ENCODE measurements around the gene SYN1. TPM values are rescaled to one million over a fixed set of nuclear protein-coding genes. Genes with fewer than 3 reads are reported as not detected.

The SYN1 gene
- polyA plus RNA-seq, 1 donor from 2014 or later, result 4.3 TPM

GRCh38 chrX:47573341-47574075 lies 46.1 kb downstream of the SYN1 start:
- Histone ChIP-seq H4K20me1 (ENCODE audit: insufficient read depth) (no peaks in the 10 kb centered on the region), H3K4me3 (ENCODE audit: low read length) (no peak overlapping the region), H3K9me2 (ENCODE audit: insufficient read depth, low read length) (no peaks in the 10 kb centered on the region), H3K9me3 (ENCODE audit: low read length) (no peaks in the 10 kb centered on the region), H3K9ac (ENCODE audit: low read length) (no peak overlapping the region), H3K4me2 (ENCODE audit: low read length) (no peak overlapping the region), H3K27me3 (ENCODE audit: insufficient read depth, low read depth, low read length) (no peaks in the 10 kb centered on the region), H3F3A (ENCODE audit: insufficient read depth, low read length, poor library complexity, severe bottlenecking) (no peaks in the 10 kb centered on the region), H2AFZ (ENCODE audit: low read depth, low read length) (no peak overlapping the region), H3K79me2 (replicated peaks; ENCODE audit: insufficient read depth, low read length) (no peaks in the 10 kb centered on the region), H3K27ac (ENCODE audit: low read length) (no peak overlapping the region), H3K36me3 (ENCODE audit: insufficient read depth, low read length) (no peaks in the 10 kb centered on the region)
- TF ChIP-seq, protein P1, sequence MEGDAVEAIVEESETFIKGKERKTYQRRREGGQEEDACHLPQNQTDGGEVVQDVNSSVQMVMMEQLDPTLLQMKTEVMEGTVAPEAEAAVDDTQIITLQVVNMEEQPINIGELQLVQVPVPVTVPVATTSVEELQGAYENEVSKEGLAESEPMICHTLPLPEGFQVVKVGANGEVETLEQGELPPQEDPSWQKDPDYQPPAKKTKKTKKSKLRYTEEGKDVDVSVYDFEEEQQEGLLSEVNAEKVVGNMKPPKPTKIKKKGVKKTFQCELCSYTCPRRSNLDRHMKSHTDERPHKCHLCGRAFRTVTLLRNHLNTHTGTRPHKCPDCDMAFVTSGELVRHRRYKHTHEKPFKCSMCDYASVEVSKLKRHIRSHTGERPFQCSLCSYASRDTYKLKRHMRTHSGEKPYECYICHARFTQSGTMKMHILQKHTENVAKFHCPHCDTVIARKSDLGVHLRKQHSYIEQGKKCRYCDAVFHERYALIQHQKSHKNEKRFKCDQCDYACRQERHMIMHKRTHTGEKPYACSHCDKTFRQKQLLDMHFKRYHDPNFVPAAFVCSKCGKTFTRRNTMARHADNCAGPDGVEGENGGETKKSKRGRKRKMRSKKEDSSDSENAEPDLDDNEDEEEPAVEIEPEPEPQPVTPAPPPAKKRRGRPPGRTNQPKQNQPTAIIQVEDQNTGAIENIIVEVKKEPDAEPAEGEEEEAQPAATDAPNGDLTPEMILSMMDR (IDR thresholded peaks at IDR 0.05; ENCODE audit: poor library complexity, severe bottlenecking), result no peak
- TF ChIP-seq POLR2AphosphoS5 (IDR thresholded peaks at IDR 0.05), result no peak

GRCh38 chrX:47572773-47573340 lies 46.8 kb downstream of the SYN1 start:
- Histone ChIP-seq H3K4me2 (ENCODE audit: low read length) (no peak overlapping the region), H3K27ac (ENCODE audit: low read length) (no peak overlapping the region), H3K4me3 (ENCODE audit: low read length) (no peak overlapping the region), H3K9me3 (ENCODE audit: low read length) (no peaks in the 10 kb centered on the region), H3K9ac (ENCODE audit: low read length) (no peak overlapping the region), H3K9me2 (ENCODE audit: insufficient read depth, low read length) (no peaks in the 10 kb centered on the region), H3K27me3 (ENCODE audit: insufficient read depth, low read depth, low read length) (no peaks in the 10 kb centered on the region), H3K79me2 (replicated peaks; ENCODE audit: insufficient read depth, low read length) (no peaks in the 10 kb centered on the region), H3F3A (ENCODE audit: insufficient read depth, low read length, poor library complexity, severe bottlenecking) (no peaks in the 10 kb centered on the region), H4K20me1 (ENCODE audit: insufficient read depth) (no peaks in the 10 kb centered on the region), H2AFZ (ENCODE audit: low read depth, low read length) (no peak overlapping the region), H3K36me3 (ENCODE audit: insufficient read depth, low read length) (no peaks in the 10 kb centered on the region)
- no peak for TF ChIP-seq EZH2 (IDR thresholded peaks at IDR 0.05; ENCODE audit: borderline replicate concordance, insufficient read depth, low read length, poor library complexity, severe bottlenecking)

- H3K27ac ChIP-seq (ENCODE audit: low read length), result no peak overlapping the region
- TF ChIP-seq, protein P2, sequence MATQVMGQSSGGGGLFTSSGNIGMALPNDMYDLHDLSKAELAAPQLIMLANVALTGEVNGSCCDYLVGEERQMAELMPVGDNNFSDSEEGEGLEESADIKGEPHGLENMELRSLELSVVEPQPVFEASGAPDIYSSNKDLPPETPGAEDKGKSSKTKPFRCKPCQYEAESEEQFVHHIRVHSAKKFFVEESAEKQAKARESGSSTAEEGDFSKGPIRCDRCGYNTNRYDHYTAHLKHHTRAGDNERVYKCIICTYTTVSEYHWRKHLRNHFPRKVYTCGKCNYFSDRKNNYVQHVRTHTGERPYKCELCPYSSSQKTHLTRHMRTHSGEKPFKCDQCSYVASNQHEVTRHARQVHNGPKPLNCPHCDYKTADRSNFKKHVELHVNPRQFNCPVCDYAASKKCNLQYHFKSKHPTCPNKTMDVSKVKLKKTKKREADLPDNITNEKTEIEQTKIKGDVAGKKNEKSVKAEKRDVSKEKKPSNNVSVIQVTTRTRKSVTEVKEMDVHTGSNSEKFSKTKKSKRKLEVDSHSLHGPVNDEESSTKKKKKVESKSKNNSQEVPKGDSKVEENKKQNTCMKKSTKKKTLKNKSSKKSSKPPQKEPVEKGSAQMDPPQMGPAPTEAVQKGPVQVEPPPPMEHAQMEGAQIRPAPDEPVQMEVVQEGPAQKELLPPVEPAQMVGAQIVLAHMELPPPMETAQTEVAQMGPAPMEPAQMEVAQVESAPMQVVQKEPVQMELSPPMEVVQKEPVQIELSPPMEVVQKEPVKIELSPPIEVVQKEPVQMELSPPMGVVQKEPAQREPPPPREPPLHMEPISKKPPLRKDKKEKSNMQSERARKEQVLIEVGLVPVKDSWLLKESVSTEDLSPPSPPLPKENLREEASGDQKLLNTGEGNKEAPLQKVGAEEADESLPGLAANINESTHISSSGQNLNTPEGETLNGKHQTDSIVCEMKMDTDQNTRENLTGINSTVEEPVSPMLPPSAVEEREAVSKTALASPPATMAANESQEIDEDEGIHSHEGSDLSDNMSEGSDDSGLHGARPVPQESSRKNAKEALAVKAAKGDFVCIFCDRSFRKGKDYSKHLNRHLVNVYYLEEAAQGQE (IDR thresholded peaks at IDR 0.05; ENCODE audit: borderline replicate concordance), result no peak
- TF ChIP-seq TAF1 (IDR thresholded peaks at IDR 0.05; ENCODE audit: low read depth) (no peak), EZH2 (IDR thresholded peaks at IDR 0.05; ENCODE audit: borderline replicate concordance, insufficient read depth, low read length, poor library complexity, severe bottlenecking) (no peak), RAD21 (conservative IDR thresholded peaks at IDR 0.05) (no peak), SMC3 (conservative IDR thresholded peaks at IDR 0.05; ENCODE audit: poor library complexity) (no peak), EP300 (conservative IDR thresholded peaks at IDR 0.05; ENCODE audit: poor library complexity, severe bottlenecking) (no peak), POLR2AphosphoS5 (IDR thresholded peaks at IDR 0.05) (no peak), MXI1 (conservative IDR thresholded peaks at IDR 0.05; ENCODE audit: poor library complexity, severe bottlenecking) (no peak)
- TF ChIP-seq, protein P1 (IDR thresholded peaks at IDR 0.05; ENCODE audit: poor library complexity, severe bottlenecking), result no peak
- H3K9me2 ChIP-seq (ENCODE audit: insufficient read depth, low read length), result no peaks in the 10 kb centered on the region
- H3K27me3 ChIP-seq (ENCODE audit: insufficient read depth, low read depth, low read length), result no peaks in the 10 kb centered on the region
- no peaks in the 10 kb centered on the region for H3K79me2 ChIP-seq (replicated peaks; ENCODE audit: insufficient read depth, low read length)
- no peak overlapping the region for H2AFZ ChIP-seq (ENCODE audit: low read depth, low read length)
- H3F3A ChIP-seq (ENCODE audit: insufficient read depth, low read length, poor library complexity, severe bottlenecking), result no peaks in the 10 kb centered on the region
- no peak overlapping the region for H3K4me2 ChIP-seq (ENCODE audit: low read length)
- no peaks in the 10 kb centered on the region for H4K20me1 ChIP-seq (ENCODE audit: insufficient read depth)
- no peak overlapping the region for H3K4me3 ChIP-seq (ENCODE audit: low read length)
- H3K36me3 ChIP-seq (ENCODE audit: insufficient read depth, low read length), result no peaks in the 10 kb centered on the region
- H3K9me3 ChIP-seq (ENCODE audit: low read length), result no peaks in the 10 kb centered on the region
- no peak overlapping the region for H3K9ac ChIP-seq (ENCODE audit: low read length)
Observed at GRCh38 chrX:47571896-47572295, 47.8 kb downstream of the SYN1 start.
